Fibroblast of mammary gland (primary cell): Measurements from ENCODE around the gene TPST2.
A peak's percentile ranks its signal among the peaks of the same experiment; 100 is the strongest.
"Not testable (repeated sequence)": the region's sequence is repeated elsewhere in the genome, so short reads cannot be mapped to it uniquely, and the experiment has no call there.

Experiments
- DNase-seq: peaks from one replicate; pipeline ENCODE4 v3.0.0-alpha.2; 2010; ENCODE audit warnings: low read depth
- H3K4me3 ChIP-seq: 2 replicates; pipeline ENCODE4 v1.5.1; 2011; ENCODE audit warnings: low read depth, mild to moderate bottlenecking, low read length, moderate library complexity; ENCODE audit not compliant: control insufficient read depth
- CTCF ChIP-seq: conservative IDR thresholded peaks from 2 replicates; pipeline ENCODE4 v1.5.1; 2011; ENCODE audit warnings: low read depth, low read length, inconsistent platforms; ENCODE audit not compliant: control insufficient read depth, insufficient read depth

Gene TPST2

GRCh38 chr22:26534171-26534855 lies 55.6 kb downstream of the TPST2 start:
- TF ChIP-seq CTCF: no peak
- DNase-seq: no peak
- H3K4me3 ChIP-seq: no peak overlapping the region

- DNase-seq: peak; percentile 62
- TF ChIP-seq CTCF: no peak
- H3K4me3 ChIP-seq: no peak overlapping the region
Measured at GRCh38 chr22:26529345-26529744, 60.6 kb downstream of the TPST2 start.

- H3K4me3 ChIP-seq, DNase-seq: not testable (repeated sequence)
Measured at GRCh38 chr22:26528518-26528917, 61.4 kb downstream of the TPST2 start.

- no peak for DNase-seq
- TF ChIP-seq CTCF: no peak
- H3K4me3 ChIP-seq: no peak overlapping the region
Measured at GRCh38 chr22:26527574-26528465, 62.1 kb downstream of the TPST2 start.

GRCh38 chr22:26527167-26527566 lies 62.8 kb downstream of the TPST2 start:
- no peak for DNase-seq
- TF ChIP-seq CTCF: no peak
- no peak overlapping the region for H3K4me3 ChIP-seq

- H3K4me3 ChIP-seq: no peak overlapping the region
- no peak for TF ChIP-seq CTCF
- DNase-seq: no peak
Measured at GRCh38 chr22:26525946-26526564, 63.9 kb downstream of the TPST2 start.

- no peak for TF ChIP-seq CTCF
- H3K4me3 ChIP-seq: no peak overlapping the region
- DNase-seq: no peak
Measured at GRCh38 chr22:26524870-26525269, 65.1 kb downstream of the TPST2 start.
